Hepatocyte (in vitro differentiated cells): ENCODE results near the gene JUND. TPM values are rescaled to one million over a fixed set of nuclear protein-coding genes. Genes with fewer than 3 reads are reported as not detected.
A peak's percentile ranks its signal among the peaks of the same experiment; 100 is the strongest.

Experiments
- DNase-seq: peaks from one replicate; pipeline ENCODE4 v3.0.0-alpha.2; 2016; ENCODE audit warnings: low spot score
- H2AFZ ChIP-seq: fragments of 200-600 bp; sonication (generic); 2 replicates; pipeline ENCODE4 v1.6.0; 2016; ENCODE audit warnings: antibody characterized with exemption, mild to moderate bottlenecking
- H3K27ac ChIP-seq: fragments of 200-600 bp; sonication (generic); 2 replicates; pipeline ENCODE4 v1.5.1; 2016; ENCODE audit warnings: mild to moderate bottlenecking
- H3K27me3 ChIP-seq: fragments of 200-600 bp; sonication (generic); 2 replicates; pipeline ENCODE4 v1.6.1; 2016
- H3K36me3 ChIP-seq: fragments of 200-600 bp; sonication (generic); replicated peaks from 2 replicates; pipeline ENCODE4 v1.5.1; 2016; ENCODE audit warnings: low read depth; ENCODE audit not compliant: insufficient read depth
- H3K4me1 ChIP-seq: fragments of 200-600 bp; sonication (generic); 2 replicates; pipeline ENCODE4 v1.5.1; 2016; ENCODE audit warnings: mild to moderate bottlenecking, moderate library complexity; ENCODE audit not compliant: insufficient read depth
- H3K4me2 ChIP-seq: fragments of 200-600 bp; sonication (generic); 2 replicates; pipeline ENCODE4 v1.6.0; 2016
- H3K4me3 ChIP-seq: fragments of 200-600 bp; sonication (generic); 2 replicates; pipeline ENCODE4 v1.5.1; 2016; ENCODE audit warnings: mild to moderate bottlenecking
- H3K79me2 ChIP-seq: fragments of 200-600 bp; sonication (generic); 2 replicates; pipeline ENCODE4 v1.6.0; 2017; ENCODE audit warnings: mild to moderate bottlenecking
- H3K9me2 ChIP-seq: fragments of 200-600 bp; sonication (generic); replicated peaks from 2 replicates; pipeline ENCODE4 v1.6.0; 2017; ENCODE audit warnings: mild to moderate bottlenecking; ENCODE audit not compliant: insufficient read depth
- H3K9me3 ChIP-seq: fragments of 200-600 bp; sonication (generic); 2 replicates; pipeline ENCODE4 v1.5.1; 2016; ENCODE audit warnings: low read depth, mild to moderate bottlenecking
- H4K20me1 ChIP-seq: fragments of 200-600 bp; sonication (generic); 2 replicates; pipeline ENCODE4 v1.6.0; 2016; ENCODE audit warnings: mild to moderate bottlenecking; ENCODE audit not compliant: insufficient read depth, poor library complexity, severe bottlenecking
- CTCF ChIP-seq: fragments of 200-600 bp; sonication (generic); IDR thresholded peaks from 2 replicates; pipeline ENCODE4 v1.5.1; 2016; ENCODE audit warnings: antibody characterized with exemption, mild to moderate bottlenecking; ENCODE audit not compliant: poor library complexity
- EZH2 ChIP-seq: fragments of 200-600 bp; sonication (generic); IDR thresholded peaks from 2 replicates; pipeline ENCODE4 v1.6.1; 2016; ENCODE audit warnings: antibody characterized with exemption, mild to moderate bottlenecking, borderline replicate concordance
- EZH2phosphoT487 ChIP-seq: fragments of 200-600 bp; sonication (generic); IDR thresholded peaks from one replicate; pipeline ENCODE4 v1.6.1; 2018; ENCODE audit warnings: antibody characterized with exemption, mild to moderate bottlenecking, low read depth, moderate library complexity; ENCODE audit not compliant: unreplicated experiment, severe bottlenecking
- WGBS: methylation state at CpG from one replicate; pipeline ENCODE4 v1.1.6; 2016; ENCODE audit warnings: low lambda C conversion rate; ENCODE audit errors: missing lambda C conversion rate; 5-methylcytosine and 5-hydroxymethylcytosine counted together
- polyA plus RNA-seq: library from polyadenylated mRNA; unstranded; fragments of >200 nt; fragmentation: Nextera tagmentation; extraction: Ambion mirVana; gene quantifications from 2 replicates; pipeline ENCODE4 v1.2.1, GENCODE V29; 2016
- total RNA-seq: library from RNA; depleted of rRNA; stranded (reverse); fragments of >200 nt; gene quantifications from 2 replicates; pipeline ENCODE4 v1.2.3, GENCODE V29; 2014

JUND gene
- total and polyA plus RNA-seq, 2 experiments from 2014 or later, result 307 to 698 TPM

- Histone ChIP-seq H3K4me3 (no peak overlapping the region), H3K4me2 (no peak overlapping the region), H2AFZ (no peak overlapping the region), H3K27me3 (no peaks in the 10 kb centered on the region), H3K9me3 (no peaks in the 10 kb centered on the region), H4K20me1 (no peaks in the 10 kb centered on the region), H3K27ac (peak overlapping the region; percentile 89), H3K79me2 (peaks cover 28% of the 10 kb centered on the region), H3K36me3 (no peaks in the 10 kb centered on the region), H3K4me1 (peaks cover 26% of the 10 kb centered on the region), H3K9me2 (no peaks in the 10 kb centered on the region)
- 74% methylated on average over 21 of the region's 23 CpGs for WGBS
- TF ChIP-seq CTCF, result no peak
- TF ChIP-seq EZH2, result no peak
- TF ChIP-seq EZH2phosphoT487, result no peak
- DNase-seq, result peak; percentile 67
Measured at GRCh38 chr19:18310118-18310909, 28.9 kb upstream of the JUND start.

GRCh38 chr19:18309525-18310064 is 28.2 kb upstream of the JUND start:
- 94% methylated on average over 32 of the region's 33 CpGs for WGBS
- TF ChIP-seq CTCF, result no peak
- no peak for TF ChIP-seq EZH2
- TF ChIP-seq EZH2phosphoT487, result no peak
- Histone ChIP-seq H3K4me3 (no peak overlapping the region), H2AFZ (no peak overlapping the region), H3K79me2 (peaks cover 25% of the 10 kb centered on the region), H3K27me3 (no peaks in the 10 kb centered on the region), H3K27ac (peak overlapping the region; percentile 89), H3K9me3 (no peaks in the 10 kb centered on the region), H3K4me1 (peaks cover 33% of the 10 kb centered on the region), H3K4me2 (no peak overlapping the region), H4K20me1 (no peaks in the 10 kb centered on the region), H3K9me2 (no peaks in the 10 kb centered on the region), H3K36me3 (no peaks in the 10 kb centered on the region)
- DNase-seq, result no peak

- 97% methylated on average over 7 of the region's 7 CpGs for WGBS
- Histone ChIP-seq H3K4me1 (peaks cover 38% of the 10 kb centered on the region), H3K79me2 (peaks cover 18% of the 10 kb centered on the region), H2AFZ (no peak overlapping the region), H4K20me1 (no peaks in the 10 kb centered on the region), H3K9me2 (no peaks in the 10 kb centered on the region), H3K27me3 (no peaks in the 10 kb centered on the region), H3K36me3 (no peaks in the 10 kb centered on the region), H3K4me2 (no peak overlapping the region), H3K9me3 (no peaks in the 10 kb centered on the region), H3K27ac (no peak overlapping the region), H3K4me3 (no peak overlapping the region)
- no peak for TF ChIP-seq EZH2
- TF ChIP-seq CTCF, result no peak
- TF ChIP-seq EZH2phosphoT487, result no peak
- DNase-seq, result no peak
Measured at GRCh38 chr19:18308948-18309325, 27.5 kb upstream of the JUND start.
